Activated T-helper 1 cell treated with anti-CD3 and anti-CD28 coated beads, Interleukin-2, amount 50 U/mL, for 16 hours (primary cell): ENCODE measurements around the gene PLCH2.
"Not testable (repeated sequence)": the region's sequence is repeated elsewhere in the genome, so short reads cannot be mapped to it uniquely, and the experiment has no call there.

Experiments
- DNase-seq, 2 donors: peaks; one replicate each; pipeline ENCODE4 v3.0.0-alpha.2; 2020; ENCODE audit warnings: low read depth in 1 of 2, low spot score in 1 of 2

PLCH2 gene

GRCh38 chr1:2442661-2443060 lies 33.4 kb upstream of the PLCH2 start:
- DNase-seq: no peak

DNA sequence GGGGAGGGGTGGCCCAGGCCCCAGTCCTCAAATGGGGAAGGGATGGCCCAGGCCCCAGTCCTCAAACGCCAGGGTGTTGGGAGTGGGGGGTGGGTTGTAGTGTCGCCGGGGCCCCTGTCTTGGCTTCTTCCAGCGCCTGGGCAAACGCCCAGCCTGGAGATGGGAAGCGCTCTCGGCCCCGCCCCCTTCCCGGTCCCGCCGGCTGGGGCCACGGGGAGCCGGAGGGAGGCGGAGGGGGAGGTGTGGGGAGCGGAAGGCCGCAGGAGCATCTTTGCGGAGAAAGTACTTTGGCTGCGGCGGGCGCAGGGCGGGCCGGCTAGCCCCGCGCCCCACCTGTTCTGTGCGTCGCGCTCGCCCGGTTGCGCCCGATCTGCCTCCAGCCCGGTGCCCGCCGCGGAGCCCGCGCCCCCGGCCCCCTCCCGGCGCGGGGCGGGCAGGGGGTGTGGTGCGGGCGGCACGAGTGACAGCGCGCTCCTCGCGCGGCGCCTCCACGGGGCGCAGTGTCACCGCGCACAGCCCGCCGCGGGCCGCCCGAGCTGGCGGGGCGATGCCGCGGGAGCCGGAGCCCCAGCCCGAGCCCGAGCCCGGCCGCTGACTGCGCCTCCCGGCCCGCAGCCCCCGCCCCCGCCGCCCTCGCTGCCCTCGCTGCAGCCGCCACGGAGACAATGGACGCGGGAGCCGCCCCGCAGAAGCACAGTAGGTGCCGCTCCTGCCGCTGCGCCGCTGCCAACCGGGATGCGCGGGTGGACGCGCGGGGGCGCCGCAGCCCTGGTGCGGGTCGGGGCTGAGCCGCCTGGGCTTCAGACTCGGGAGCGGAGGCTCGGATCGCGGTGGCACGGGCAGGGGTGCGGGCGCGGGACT lies 32.6 kb upstream of the PLCH2 start:
- DNase-seq: peak in 1 of 2 donors; percentile 9

- no peak for DNase-seq
Observed at GRCh38 chr1:2444138-2444591, 31.9 kb upstream of the PLCH2 start.

- DNase-seq: no peak
Observed at GRCh38 chr1:2445162-2445822, 30.8 kb upstream of the PLCH2 start.

GRCh38 chr1:2445823-2446215 lies 30.3 kb upstream of the PLCH2 start:
- no peak for DNase-seq

- DNase-seq: no peak
Observed at GRCh38 chr1:2446394-2446793, 29.7 kb upstream of the PLCH2 start.

DNA sequence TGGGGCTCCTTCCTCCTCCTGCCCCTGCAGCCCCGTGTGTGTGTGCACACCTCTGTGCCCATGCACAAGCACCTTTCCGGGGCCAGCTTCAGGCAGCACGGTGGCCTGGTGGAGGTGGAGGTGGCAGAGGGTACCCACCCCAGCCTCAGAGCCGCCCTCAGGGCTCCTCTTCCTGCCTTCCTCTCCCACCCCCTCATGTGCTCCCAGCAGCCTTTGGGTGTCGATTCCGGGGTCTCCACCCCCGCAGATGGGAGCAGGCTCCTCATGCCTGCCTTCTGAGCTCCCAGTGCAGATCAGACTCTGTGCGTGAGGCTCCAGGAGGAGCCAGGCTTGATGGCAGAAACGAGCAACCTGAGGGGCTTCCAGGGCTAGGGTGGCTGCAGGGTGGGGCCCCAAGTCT lies 29.2 kb upstream of the PLCH2 start:
- no peak for DNase-seq

DNA sequence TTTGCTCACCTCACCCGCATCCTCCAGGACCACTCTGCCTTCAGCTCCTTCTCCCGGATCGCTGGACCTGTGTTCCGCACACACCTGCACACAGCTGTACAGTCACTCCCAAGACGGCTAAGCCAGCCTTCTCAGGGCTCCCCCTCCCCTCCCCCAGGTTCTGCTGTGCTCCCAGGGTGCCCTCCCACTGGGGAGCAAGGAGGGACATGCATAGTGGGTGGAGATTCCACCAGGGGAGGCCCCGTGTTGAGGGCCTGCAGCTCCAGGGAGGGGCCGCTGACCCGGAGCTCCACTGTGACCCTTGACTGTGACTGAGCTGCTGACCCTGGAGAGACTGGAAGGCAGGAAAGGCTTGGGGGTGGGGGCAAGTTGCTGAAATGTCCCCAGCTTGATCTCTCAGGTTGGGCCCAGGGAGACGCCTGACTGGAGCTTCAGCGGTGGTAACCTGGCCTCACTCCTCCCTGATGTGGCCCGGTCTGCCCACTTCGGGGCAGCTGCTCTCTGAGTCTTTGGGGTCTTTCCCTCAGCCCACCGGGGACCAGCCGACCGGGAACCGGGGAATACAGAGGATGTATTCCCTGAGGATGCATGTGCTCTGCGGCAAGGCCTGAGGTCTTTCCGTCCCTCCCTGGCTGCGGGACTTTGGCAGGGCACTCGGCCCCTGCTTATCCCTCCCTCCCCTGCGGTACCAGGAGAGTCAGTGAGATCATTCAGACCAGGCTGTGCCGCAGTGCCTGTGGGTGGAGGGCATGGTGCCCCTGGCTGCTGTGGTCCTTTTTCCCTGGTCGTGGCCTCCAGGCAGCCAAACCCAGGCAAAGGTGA lies 28.6 kb upstream of the PLCH2 start:
- no peak for DNase-seq

DNA sequence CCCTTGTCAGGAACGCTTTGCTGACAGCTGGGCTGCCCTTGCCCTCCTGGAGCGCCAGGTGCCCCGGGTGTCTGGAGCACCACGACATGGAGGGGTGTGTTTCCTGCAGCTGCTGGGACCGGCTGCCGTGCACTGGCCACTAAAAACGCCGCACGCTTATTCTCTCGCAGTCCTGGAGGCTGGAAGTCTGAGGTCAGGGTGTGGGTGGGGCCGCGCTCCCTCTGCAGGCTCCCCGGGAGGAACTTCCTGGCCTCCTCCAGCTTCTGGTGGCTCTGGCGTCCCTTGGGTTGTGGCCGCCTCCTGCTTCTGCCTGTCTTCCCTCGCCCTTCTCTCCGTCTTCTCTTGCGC lies 28.0 kb upstream of the PLCH2 start:
- DNase-seq: no peak

DNA sequence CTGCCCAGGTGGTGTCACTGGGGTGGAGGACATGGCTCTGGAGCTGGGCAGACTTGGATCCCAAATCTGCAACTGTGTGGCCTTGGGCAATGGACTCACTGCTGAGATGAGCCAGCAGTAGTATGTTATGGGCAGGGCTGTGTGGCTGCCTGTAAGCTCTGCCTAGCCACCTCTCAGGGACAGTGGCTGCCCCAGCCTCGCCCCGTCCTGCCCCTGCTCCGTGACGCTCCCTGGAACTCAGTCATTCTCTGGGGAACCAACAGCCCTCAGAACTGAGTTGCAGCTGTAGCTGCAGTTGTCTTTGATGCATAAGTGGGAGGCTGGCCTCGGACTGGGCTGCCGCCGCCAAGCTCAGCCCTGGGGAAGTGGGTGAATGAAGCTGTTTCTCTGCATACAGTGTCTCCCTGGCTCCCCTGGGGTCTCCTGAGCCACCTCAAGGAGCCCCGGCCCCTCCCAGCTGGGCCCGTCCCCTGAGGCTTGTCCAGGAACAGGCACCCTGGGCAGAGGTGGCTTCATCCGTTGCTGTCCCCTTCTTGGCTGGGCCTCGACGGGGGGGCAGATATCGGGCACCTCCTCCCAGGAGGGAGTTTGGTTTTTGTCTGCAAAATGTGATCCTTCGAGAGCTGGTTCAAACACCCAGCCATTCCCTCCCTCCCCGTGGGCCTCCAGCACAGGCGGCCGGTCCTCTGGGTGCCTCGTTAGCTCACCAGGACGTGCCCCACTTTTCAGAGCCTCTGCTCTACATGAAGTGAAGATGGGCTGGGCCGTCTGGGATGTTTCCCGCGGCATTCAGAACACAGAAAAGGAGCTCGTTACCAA lies 26.2 kb upstream of the PLCH2 start:
- DNase-seq: no peak

GRCh38 chr1:2451741-2452140 lies 24.3 kb upstream of the PLCH2 start:
- DNase-seq: no peak

DNA sequence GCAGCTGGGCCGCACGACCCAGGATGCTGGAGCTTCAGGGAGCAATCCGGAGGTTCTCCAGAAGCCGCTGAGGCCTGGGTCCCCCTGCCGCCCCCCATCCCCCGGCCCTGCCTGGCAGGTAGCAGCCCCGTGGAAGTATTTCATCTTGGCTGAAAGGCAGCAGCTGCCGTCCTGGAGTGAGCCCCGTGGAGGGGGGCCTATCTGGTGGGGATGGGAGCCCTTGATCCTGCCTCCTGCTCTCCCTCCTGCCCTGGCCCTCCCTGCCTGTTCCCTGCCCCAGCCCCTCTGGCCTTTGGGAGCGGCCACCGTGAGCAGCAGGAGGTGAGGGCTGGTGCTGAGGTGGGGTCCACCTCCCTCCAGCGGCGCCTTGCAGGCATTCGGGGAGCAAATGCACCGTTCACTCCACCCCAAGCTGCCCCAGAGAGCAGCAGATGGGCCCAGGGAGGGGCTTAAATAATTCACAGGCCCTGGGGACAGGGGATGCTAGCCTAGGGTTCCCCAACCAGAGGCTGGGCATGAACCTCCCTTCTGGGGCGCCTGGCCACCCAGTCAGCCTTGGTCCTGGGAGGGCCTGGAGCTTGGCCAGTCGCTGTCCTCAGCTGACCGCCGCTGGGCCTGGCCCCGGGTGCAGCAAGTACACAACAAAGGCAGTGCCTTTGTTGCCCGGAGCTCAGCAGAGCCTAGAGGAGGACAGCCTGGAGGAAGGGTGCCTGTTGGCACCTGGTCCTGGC lies 23.7 kb upstream of the PLCH2 start:
- no peak for DNase-seq

DNA sequence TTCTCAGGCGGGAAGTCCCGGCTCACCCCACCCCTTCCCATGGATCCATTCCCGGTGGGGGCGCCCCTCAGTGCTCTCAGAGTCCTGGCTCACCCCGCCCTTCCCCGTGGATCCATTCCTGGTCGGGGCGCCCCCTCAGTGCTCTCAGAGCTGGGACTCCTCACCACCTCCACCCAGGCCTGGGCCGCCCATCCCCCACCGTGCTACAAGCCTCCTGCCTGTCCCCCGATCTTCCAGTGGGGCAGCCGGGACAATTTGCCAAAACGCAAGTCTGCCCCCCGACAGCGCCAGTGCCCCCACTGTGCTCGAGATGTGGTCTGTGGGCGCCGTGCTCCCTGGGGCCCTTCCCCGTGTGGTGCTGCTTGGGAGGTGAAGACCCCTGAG lies 23.2 kb upstream of the PLCH2 start:
- DNase-seq: no peak

GRCh38 chr1:2454227-2454626 lies 21.9 kb upstream of the PLCH2 start:
- DNase-seq: no peak

DNA sequence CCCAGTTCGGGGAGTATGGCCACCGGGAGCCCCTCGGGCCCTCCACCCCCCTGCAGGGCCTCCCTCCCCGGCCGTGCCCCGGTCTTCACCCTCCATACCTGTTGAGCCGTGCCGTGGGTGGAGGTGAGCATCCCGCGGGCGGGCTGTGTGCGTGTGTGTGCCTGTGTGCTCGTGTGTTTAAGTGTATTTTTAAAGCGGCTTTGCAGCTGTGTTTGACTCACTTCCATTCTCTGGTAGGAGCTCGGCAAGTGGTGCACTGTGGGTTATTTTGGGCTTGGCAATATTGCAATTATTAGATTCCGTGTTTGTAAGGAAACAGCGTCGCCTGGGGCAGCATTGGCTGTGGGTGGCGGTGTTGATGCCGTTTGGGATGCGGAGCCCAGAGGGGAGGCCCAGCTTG lies 20.3 kb upstream of the PLCH2 start:
- DNase-seq: no peak

DNA sequence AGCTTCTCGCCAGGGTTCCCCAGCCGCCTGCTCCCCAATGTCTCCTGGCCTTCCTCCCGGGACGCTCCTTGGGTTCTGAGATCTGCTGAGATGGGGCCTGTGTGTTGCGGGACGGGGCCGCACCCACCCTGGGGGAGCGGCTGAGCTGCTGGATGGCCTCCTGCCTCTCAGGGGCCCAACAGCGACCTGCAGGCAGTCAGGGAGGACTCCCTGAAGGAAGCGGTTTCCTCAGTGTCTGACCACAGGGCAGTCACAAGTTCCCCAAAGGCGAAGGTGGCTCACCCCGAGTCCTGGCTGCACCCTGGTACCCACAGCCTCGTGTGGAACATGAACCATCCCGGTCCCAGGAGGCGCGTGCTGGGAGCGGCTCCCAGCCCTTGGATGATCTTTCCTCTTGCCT lies 18.6 kb upstream of the PLCH2 start:
- DNase-seq: no peak

DNA sequence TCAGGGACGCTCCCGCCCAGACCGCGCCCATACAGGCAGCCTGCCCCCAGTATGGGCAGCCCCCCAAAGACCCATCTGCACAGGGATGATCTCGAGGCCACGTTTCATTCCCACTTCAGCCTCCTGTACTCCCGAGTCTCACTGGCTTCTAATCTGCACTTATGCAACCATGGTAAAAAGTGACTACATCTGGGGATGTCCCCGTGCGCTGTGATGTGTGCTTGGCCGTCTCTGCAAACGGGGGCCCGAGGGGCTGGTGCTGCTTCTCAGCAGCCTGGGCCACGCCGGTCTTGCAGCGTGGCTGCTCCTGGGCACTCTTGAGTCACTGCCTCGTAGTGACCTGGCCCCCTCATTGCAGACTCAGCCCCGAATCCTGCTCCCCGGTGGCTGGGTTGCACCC lies 17.4 kb upstream of the PLCH2 start:
- no peak for DNase-seq

- DNase-seq: not testable (repeated sequence)
Observed at GRCh38 chr1:2459102-2459753, 16.9 kb upstream of the PLCH2 start.

- no peak for DNase-seq
Observed at GRCh38 chr1:2459757-2460156, 16.3 kb upstream of the PLCH2 start.

DNA sequence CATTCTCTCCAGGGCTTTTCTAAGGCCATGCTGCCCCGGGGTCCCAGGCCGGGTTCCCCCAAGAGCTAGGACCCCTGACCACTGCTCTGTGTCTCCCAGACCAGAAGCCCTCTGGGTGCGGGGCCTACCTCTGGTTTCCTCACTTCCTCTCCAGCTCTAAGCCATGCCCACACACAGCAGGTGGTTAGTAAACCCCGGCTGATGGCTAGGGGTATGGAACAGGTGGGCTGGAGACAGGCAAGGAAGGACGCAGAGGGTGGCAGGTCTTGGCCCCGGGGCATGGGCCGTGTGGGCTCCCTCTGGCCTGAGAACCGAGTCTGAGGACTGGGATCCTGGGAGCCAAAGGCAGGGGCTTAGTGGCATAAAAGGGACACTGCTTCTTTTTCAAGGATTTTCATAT lies 15.9 kb upstream of the PLCH2 start:
- no peak for DNase-seq
